HepG2 (cell line): ENCODE data around the gene PCTP. TPM values are rescaled to one million over a fixed set of nuclear protein-coding genes. Genes with fewer than 3 reads are reported as not detected.

ENCODE experiments used
- ATAC-seq: fragments of 200-7000 bp; cut with Tn5 transposase; 3 replicates; pipeline ENCODE4 v1.9.1; 2020; ENCODE audit warnings: mild to moderate bottlenecking, moderate library complexity
- BruUV-seq: library from RNA; stranded (reverse); fragments of 400-500 nt; replicated peaks from 2 replicates; lab custom pipeline; 2021; lab: Mats Ljungman, UMichigan
- CTCF ChIA-PET: fragments of 300-600 bp; formaldehyde crosslinking; extraction: SDS; loops from one replicate; lab custom pipeline; 2021; ENCODE audit warnings: low total read pairs, inconsistent platforms, low intra/inter-chr PET ratio; lab: Yijun Ruan, JAX
- POLR2A ChIA-PET: fragments of 350-600 bp; sonication (Branson Sonifier 250); formaldehyde crosslinking; loops from one replicate; lab custom pipeline; 2020; ENCODE audit warnings: antibody characterized with exemption, inconsistent platforms; lab: Yijun Ruan, JAX
- DNase-seq: peaks from one replicate; pipeline ENCODE4 v3.0.0-alpha.2; 2015; ENCODE audit warnings: low spot score
- FAIRE-seq: peaks from 3 replicates; lab custom pipeline; 2011; peaks lifted over from hg19 to GRCh38; lab: Jason Lieb, UNC
- H2AFZ ChIP-seq: one replicate; pipeline ENCODE4 v1.6.1; 2011; ENCODE audit warnings: low read length, inconsistent platforms
- H3K27ac ChIP-seq: fragments of 300-600 bp; 3 replicates; pipeline ENCODE4 v1.8.0; 2011; ENCODE audit warnings: mixed run types, mild to moderate bottlenecking, mixed read lengths, low read length, inconsistent platforms; ENCODE audit not compliant: insufficient read depth; ENCODE audit errors: extremely low read length
- H3K27me3 ChIP-seq, 2 experiments: fragments of 200-600 bp in 1 of 2; 2 replicates in 1 of 2; 3 replicates in 1 of 2; pipeline versions ENCODE4 v1.6.0 to v1.8.0; 2011; ENCODE audit warnings: low read length in 2 of 2, mild to moderate bottlenecking in 2 of 2, moderate library complexity in 2 of 2, inconsistent platforms in 1 of 2; ENCODE audit not compliant: insufficient read depth in 2 of 2, control insufficient read depth in 1 of 2
- H3K36me3 ChIP-seq, 2 experiments: fragments of 200-600 bp in 1 of 2; replicated peaks in 1 of 2; 2 replicates in 1 of 2; 3 replicates in 1 of 2; pipeline versions ENCODE4 v1.5.1 to v1.8.0; 2011; ENCODE audit warnings: low read length in 2 of 2, inconsistent platforms in 1 of 2; ENCODE audit not compliant: insufficient read depth in 2 of 2, control insufficient read depth in 1 of 2
- H3K4me1 ChIP-seq: 2 replicates; pipeline ENCODE4 v1.5.1; 2012; ENCODE audit warnings: low read length, inconsistent platforms; ENCODE audit not compliant: insufficient read depth
- H3K4me2 ChIP-seq: 2 replicates; pipeline ENCODE4 v1.6.0; 2011; ENCODE audit warnings: low read depth, low read length, inconsistent platforms
- H3K4me3 ChIP-seq, 3 experiments: fragments of 200-600 bp in 1 of 3; sonication (generic), shearing (Covaris generic) in 1 of 3; replicated peaks in 1 of 3; 2 replicates each; pipeline ENCODE4 v1.5.1; 2011 to 2016; ENCODE audit warnings: low read length in 3 of 3, inconsistent platforms in 2 of 3, low read depth in 2 of 3, mild to moderate bottlenecking in 2 of 3, control low read depth in 1 of 3, mixed read lengths in 1 of 3; ENCODE audit not compliant: insufficient read depth in 1 of 3
- H3K79me2 ChIP-seq: one replicate; pipeline ENCODE4 v1.6.1; 2011; ENCODE audit warnings: low read length, inconsistent platforms; ENCODE audit not compliant: insufficient read depth
- H3K9ac ChIP-seq: 2 replicates; pipeline ENCODE4 v1.6.0; 2011; ENCODE audit warnings: mild to moderate bottlenecking, low read depth, low read length, inconsistent platforms; ENCODE audit not compliant: insufficient read depth
- H3K9me3 ChIP-seq: 2 replicates; pipeline ENCODE4 v1.5.1; 2012; ENCODE audit warnings: mild to moderate bottlenecking, low read length
- H4K20me1 ChIP-seq: 2 replicates; pipeline ENCODE4 v1.6.0; 2011; ENCODE audit warnings: inconsistent platforms, mild to moderate bottlenecking, low read length, moderate library complexity; ENCODE audit not compliant: insufficient read depth
- E2F2 ChIP-seq: sonication (generic); formaldehyde crosslinking; IDR thresholded peaks from 2 replicates; pipeline ENCODE4 v1.4.0; 2020; ENCODE audit warnings: missing genetic modification reagents, borderline replicate concordance
- ELF3 ChIP-seq: IDR thresholded peaks from 2 replicates; pipeline ENCODE4 v1.6.1; 2016; ENCODE audit warnings: missing genetic modification reagents, missing compliant biosample characterization
- FOXM1 ChIP-seq: sonication (generic); formaldehyde crosslinking; IDR thresholded peaks from 2 replicates; pipeline ENCODE4 v1.5.0; 2020; ENCODE audit warnings: missing genetic modification reagents
- HNF1B ChIP-seq: sonication (generic); formaldehyde crosslinking; IDR thresholded peaks from 2 replicates; pipeline ENCODE4 v1.5.1; 2020; ENCODE audit warnings: mild to moderate bottlenecking, moderate library complexity, missing genetic modification reagents
- KAT2B ChIP-seq: fragments of 150-350 bp; IDR thresholded peaks from 2 replicates; pipeline ENCODE4 v1.6.1; 2014; ENCODE audit warnings: low read depth, low read length, borderline replicate concordance
- KLF11 ChIP-seq: IDR thresholded peaks from 2 replicates; pipeline ENCODE4 v1.6.1; 2016; ENCODE audit warnings: missing compliant biosample characterization
- PAWR ChIP-seq: sonication (generic); formaldehyde crosslinking; IDR thresholded peaks from 2 replicates; pipeline ENCODE4 v1.4.0; 2020; ENCODE audit warnings: missing genetic modification reagents, mild to moderate bottlenecking, borderline replicate concordance
- PAXIP1 ChIP-seq: sonication (generic); formaldehyde crosslinking; conservative IDR thresholded peaks from 2 replicates; pipeline ENCODE4 v1.4.0; 2020; ENCODE audit warnings: mild to moderate bottlenecking, missing genetic modification reagents, moderate library complexity
- PBX2 ChIP-seq: IDR thresholded peaks from 2 replicates; pipeline ENCODE4 v1.6.1; 2016; ENCODE audit warnings: control low read depth
- SOX6 ChIP-seq, 2 experiments: fragments of 450-650 bp in 1 of 2; sonication (generic) in 1 of 2; formaldehyde crosslinking in 1 of 2; IDR thresholded peaks; 2 replicates each; pipeline versions ENCODE4 v1.4.0 to v1.6.1; 2017 to 2020; ENCODE audit warnings: antibody characterized with exemption in 1 of 2, mild to moderate bottlenecking in 1 of 2, missing genetic modification reagents in 1 of 2
- TEAD2 ChIP-seq: sonication (generic); formaldehyde crosslinking; IDR thresholded peaks from 2 replicates; pipeline ENCODE4 v1.9.0; 2021; ENCODE audit warnings: missing genetic modification reagents
- TEF ChIP-seq: sonication (generic); formaldehyde crosslinking; IDR thresholded peaks from 2 replicates; pipeline ENCODE4 v1.5.0; 2020; ENCODE audit warnings: missing genetic modification reagents
- ZMAT3 ChIP-seq: sonication (generic); formaldehyde crosslinking; conservative IDR thresholded peaks from 2 replicates; pipeline ENCODE4 v1.7.0; 2021; ENCODE audit warnings: missing genetic modification reagents
- ZNF329 ChIP-seq: sonication (generic); formaldehyde crosslinking; IDR thresholded peaks from 2 replicates; pipeline ENCODE4 v1.9.0; 2021; ENCODE audit warnings: low read depth, mild to moderate bottlenecking, missing genetic modification reagents
- ZNF746 ChIP-seq: sonication (generic); formaldehyde crosslinking; IDR thresholded peaks from 2 replicates; pipeline ENCODE4 v1.8.0; 2022; ENCODE audit warnings: mild to moderate bottlenecking, missing genetic modification reagents
- WGBS: methylation state at CpG from one replicate; pipeline ENCODE4 v1.1.6; 2017; ENCODE audit warnings: low lambda C conversion rate; 5-methylcytosine and 5-hydroxymethylcytosine counted together
- in situ Hi-C: cut with HindIII; loops from 2 replicates; pipeline ENCODE4 v1.10.0; 2017; ENCODE audit warnings: low pct_unique_long_range_greater_than_20kb; ENCODE audit not compliant: extremely low pct_ligation_motif_present
- intact Hi-C: fragments of 100-400 bp; cut with micrococcal nuclease; formaldehyde crosslinking; loops from one replicate; pipeline ENCODE4 v1.10.0; 2022; ENCODE audit not compliant: unreplicated experiment
- polyA plus RNA-seq, 8 experiments: library from polyadenylated mRNA; depleted of rRNA in 3 of 8; stranded (reverse) in 7 of 8; unstranded in 1 of 8; fragments of >200 nt; fragmentation: Illumina TruSeq in 4 of 8; extraction: Trizol in 4 of 8; gene quantifications; 2 replicates each; pipeline versions ENCODE4 v1.2.1 to v1.2.3, GENCODE V29; 2011 to 2016; ENCODE audit warnings: low read depth in 4 of 8, missing spikeins in 1 of 8, mixed read lengths in 1 of 8; ENCODE audit not compliant: insufficient read depth in 1 of 8
- total RNA-seq, 5 experiments: library from RNA; depleted of rRNA; stranded (reverse); fragments of >200 nt; fragmentation: Illumina TruSeq; extraction: Trizol; gene quantifications; 2 replicates each; pipeline ENCODE4 v1.2.3, GENCODE V29; 2016; ENCODE audit warnings: low read depth in 1 of 5

Gene PCTP
- total and polyA plus RNA-seq, 2 of the 13 experiments (the other 11 are each of a cell fraction or from before 2014, with no cell fraction given) = 37.1 to 50.7 TPM

GRCh38 chr17:55818451-55819375 lies 67.9 kb downstream of the PCTP start:
- H3K27ac ChIP-seq = no peak overlapping the region
- in situ Hi-C loops (no loop called here), intact Hi-C loops (no loop called here)
- no peak overlapping the region for H3K4me3 ChIP-seq
- 25% methylated on average over 5 of the region's 5 CpGs for WGBS
- no peaks in the 10 kb centered on the region for H3K36me3 ChIP-seq
- no peak for FAIRE-seq
- H2AFZ ChIP-seq = no peak overlapping the region
- no peaks in the 10 kb centered on the region for H3K9me3 ChIP-seq
- peaks cover 6% of the 10 kb centered on the region; the same call in 1 of the 2 replicates for H3K4me1 ChIP-seq
- no TSS peak for BruUV-seq
- H3K9ac ChIP-seq = no peak overlapping the region
- no peak for ATAC-seq
- peaks cover 0 to 6% of the 10 kb centered on the region in 2 experiments; a peak in 2 of 5 replicates for H3K27me3 ChIP-seq
- ChIA-PET CTCF (no interaction called here), POLR2A (no interaction called here)
- H3K79me2 ChIP-seq = no peaks in the 10 kb centered on the region
- H4K20me1 ChIP-seq = no peaks in the 10 kb centered on the region
- no peak overlapping the region for H3K4me2 ChIP-seq
- DNase-seq = no peak
- TF ChIP-seq ZNF329 (no peak), PAWR (CRISPR knock-in tag) (no peak), E2F2 (CRISPR knock-in tag) (no peak), PBX2 (no peak), KLF11 (CRISPR knock-in tag) (no peak), PAXIP1 (CRISPR knock-in tag) (no peak), ZMAT3 (CRISPR knock-in tag) (no peak), TEF (CRISPR knock-in tag) (no peak), SOX6 (IDR thresholded peaks at IDR 0.05) (no peak), SOX6 (CRISPR knock-in tag; IDR thresholded peaks at IDR 0.05) (no peak), ZNF746 (no peak), ELF3 (CRISPR knock-in tag) (no peak), TEAD2 (CRISPR knock-in tag) (no peak), KAT2B (no peak), FOXM1 (CRISPR knock-in tag) (no peak), HNF1B (no peak)
